ENCODE data around the gene PSKH1.
A peak's percentile ranks its signal among the peaks of the same experiment; 100 is the strongest.

DNA sequence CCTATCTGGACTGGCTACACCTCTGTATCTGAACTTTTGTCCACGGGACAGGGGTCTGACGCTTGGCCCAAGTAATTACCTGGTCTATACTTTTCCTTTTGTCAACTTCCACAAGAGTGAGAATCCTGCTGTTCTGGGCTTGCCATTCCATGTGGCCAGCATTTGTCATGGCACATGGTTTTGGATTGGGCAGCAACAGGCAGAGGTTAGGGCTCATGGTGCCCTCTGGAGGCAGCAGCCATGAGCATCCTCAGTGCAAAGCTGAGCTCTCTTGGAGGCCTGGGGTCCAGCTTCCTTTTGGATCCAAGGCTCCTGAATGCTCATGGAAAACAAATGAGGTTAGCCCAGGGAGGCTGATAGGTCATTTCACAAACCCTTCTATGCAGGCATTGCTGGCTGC, 27.7 kb upstream of the PSKH1 start:
- TF ChIP-seq EP300 (IDR thresholded peaks at IDR 0.05) (no peak), CHD4 (IDR thresholded peaks at IDR 0.05; ENCODE audit: borderline replicate concordance) (no peak)
- TF ChIP-seq, protein P1, sequence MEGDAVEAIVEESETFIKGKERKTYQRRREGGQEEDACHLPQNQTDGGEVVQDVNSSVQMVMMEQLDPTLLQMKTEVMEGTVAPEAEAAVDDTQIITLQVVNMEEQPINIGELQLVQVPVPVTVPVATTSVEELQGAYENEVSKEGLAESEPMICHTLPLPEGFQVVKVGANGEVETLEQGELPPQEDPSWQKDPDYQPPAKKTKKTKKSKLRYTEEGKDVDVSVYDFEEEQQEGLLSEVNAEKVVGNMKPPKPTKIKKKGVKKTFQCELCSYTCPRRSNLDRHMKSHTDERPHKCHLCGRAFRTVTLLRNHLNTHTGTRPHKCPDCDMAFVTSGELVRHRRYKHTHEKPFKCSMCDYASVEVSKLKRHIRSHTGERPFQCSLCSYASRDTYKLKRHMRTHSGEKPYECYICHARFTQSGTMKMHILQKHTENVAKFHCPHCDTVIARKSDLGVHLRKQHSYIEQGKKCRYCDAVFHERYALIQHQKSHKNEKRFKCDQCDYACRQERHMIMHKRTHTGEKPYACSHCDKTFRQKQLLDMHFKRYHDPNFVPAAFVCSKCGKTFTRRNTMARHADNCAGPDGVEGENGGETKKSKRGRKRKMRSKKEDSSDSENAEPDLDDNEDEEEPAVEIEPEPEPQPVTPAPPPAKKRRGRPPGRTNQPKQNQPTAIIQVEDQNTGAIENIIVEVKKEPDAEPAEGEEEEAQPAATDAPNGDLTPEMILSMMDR (IDR thresholded peaks at IDR 0.05): peak; percentile 36
- TF ChIP-seq, protein P2, sequence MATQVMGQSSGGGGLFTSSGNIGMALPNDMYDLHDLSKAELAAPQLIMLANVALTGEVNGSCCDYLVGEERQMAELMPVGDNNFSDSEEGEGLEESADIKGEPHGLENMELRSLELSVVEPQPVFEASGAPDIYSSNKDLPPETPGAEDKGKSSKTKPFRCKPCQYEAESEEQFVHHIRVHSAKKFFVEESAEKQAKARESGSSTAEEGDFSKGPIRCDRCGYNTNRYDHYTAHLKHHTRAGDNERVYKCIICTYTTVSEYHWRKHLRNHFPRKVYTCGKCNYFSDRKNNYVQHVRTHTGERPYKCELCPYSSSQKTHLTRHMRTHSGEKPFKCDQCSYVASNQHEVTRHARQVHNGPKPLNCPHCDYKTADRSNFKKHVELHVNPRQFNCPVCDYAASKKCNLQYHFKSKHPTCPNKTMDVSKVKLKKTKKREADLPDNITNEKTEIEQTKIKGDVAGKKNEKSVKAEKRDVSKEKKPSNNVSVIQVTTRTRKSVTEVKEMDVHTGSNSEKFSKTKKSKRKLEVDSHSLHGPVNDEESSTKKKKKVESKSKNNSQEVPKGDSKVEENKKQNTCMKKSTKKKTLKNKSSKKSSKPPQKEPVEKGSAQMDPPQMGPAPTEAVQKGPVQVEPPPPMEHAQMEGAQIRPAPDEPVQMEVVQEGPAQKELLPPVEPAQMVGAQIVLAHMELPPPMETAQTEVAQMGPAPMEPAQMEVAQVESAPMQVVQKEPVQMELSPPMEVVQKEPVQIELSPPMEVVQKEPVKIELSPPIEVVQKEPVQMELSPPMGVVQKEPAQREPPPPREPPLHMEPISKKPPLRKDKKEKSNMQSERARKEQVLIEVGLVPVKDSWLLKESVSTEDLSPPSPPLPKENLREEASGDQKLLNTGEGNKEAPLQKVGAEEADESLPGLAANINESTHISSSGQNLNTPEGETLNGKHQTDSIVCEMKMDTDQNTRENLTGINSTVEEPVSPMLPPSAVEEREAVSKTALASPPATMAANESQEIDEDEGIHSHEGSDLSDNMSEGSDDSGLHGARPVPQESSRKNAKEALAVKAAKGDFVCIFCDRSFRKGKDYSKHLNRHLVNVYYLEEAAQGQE (IDR thresholded peaks at IDR 0.05): no peak
- TF ChIP-seq, protein P3, sequence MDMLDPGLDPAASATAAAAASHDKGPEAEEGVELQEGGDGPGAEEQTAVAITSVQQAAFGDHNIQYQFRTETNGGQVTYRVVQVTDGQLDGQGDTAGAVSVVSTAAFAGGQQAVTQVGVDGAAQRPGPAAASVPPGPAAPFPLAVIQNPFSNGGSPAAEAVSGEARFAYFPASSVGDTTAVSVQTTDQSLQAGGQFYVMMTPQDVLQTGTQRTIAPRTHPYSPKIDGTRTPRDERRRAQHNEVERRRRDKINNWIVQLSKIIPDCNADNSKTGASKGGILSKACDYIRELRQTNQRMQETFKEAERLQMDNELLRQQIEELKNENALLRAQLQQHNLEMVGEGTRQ (IDR thresholded peaks at IDR 0.05): no peak
